Measurements from ENCODE around the gene PPP2R2C. TPM values are rescaled to one million over a fixed set of nuclear protein-coding genes. Genes with fewer than 3 reads are reported as not detected.

The PPP2R2C gene
- polyA plus RNA-seq, 1 of the 3 experiments (the other 2 are of a cell fraction) = 0.21 TPM

- Histone ChIP-seq H3K9ac (no peak overlapping the region), H3K27ac (ENCODE audit: low read depth in 2 of 2, low read length in 1 of 2) (no peak overlapping the region), H3K9me2 (no peaks in the 10 kb centered on the region), H3K79me2 (ENCODE audit: insufficient read depth) (no peaks in the 10 kb centered on the region), H3K4me3 (ENCODE audit: low read depth in 2 of 2, low read length in 1 of 2) (no peak overlapping the region), H3K4me2 (no peak overlapping the region), H3K9me3 (no peaks in the 10 kb centered on the region), H2AFZ (ENCODE audit: low read depth) (no peak overlapping the region), H3F3A (replicated peaks; ENCODE audit: insufficient read depth) (no peaks in the 10 kb centered on the region), H3K27me3 (ENCODE audit: insufficient read depth) (no peaks in the 10 kb centered on the region), H3K36me3 (replicated peaks in 1 of 2; ENCODE audit: control insufficient read depth in 1 of 2, insufficient read depth in 2 of 2, low read length in 1 of 2) (no peaks in the 10 kb centered on the region), H3K4me1 (ENCODE audit: control insufficient read depth in 1 of 2, insufficient read depth in 2 of 2, low read depth in 1 of 2, low read length in 1 of 2) (no peaks in the 10 kb centered on the region), H4K20me1 (ENCODE audit: insufficient read depth) (no peaks in the 10 kb centered on the region)
- TF ChIP-seq, protein P1, sequence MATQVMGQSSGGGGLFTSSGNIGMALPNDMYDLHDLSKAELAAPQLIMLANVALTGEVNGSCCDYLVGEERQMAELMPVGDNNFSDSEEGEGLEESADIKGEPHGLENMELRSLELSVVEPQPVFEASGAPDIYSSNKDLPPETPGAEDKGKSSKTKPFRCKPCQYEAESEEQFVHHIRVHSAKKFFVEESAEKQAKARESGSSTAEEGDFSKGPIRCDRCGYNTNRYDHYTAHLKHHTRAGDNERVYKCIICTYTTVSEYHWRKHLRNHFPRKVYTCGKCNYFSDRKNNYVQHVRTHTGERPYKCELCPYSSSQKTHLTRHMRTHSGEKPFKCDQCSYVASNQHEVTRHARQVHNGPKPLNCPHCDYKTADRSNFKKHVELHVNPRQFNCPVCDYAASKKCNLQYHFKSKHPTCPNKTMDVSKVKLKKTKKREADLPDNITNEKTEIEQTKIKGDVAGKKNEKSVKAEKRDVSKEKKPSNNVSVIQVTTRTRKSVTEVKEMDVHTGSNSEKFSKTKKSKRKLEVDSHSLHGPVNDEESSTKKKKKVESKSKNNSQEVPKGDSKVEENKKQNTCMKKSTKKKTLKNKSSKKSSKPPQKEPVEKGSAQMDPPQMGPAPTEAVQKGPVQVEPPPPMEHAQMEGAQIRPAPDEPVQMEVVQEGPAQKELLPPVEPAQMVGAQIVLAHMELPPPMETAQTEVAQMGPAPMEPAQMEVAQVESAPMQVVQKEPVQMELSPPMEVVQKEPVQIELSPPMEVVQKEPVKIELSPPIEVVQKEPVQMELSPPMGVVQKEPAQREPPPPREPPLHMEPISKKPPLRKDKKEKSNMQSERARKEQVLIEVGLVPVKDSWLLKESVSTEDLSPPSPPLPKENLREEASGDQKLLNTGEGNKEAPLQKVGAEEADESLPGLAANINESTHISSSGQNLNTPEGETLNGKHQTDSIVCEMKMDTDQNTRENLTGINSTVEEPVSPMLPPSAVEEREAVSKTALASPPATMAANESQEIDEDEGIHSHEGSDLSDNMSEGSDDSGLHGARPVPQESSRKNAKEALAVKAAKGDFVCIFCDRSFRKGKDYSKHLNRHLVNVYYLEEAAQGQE (IDR thresholded peaks at IDR 0.05; ENCODE audit: low read depth, low read length) = no peak
- TF ChIP-seq CHD2 (IDR thresholded peaks at IDR 0.05; ENCODE audit: low read length, partially characterized antibody) = no peak
- no peak for TF ChIP-seq ELF1 (IDR thresholded peaks at IDR 0.05)
- no peak for TF ChIP-seq FOSL2 (IDR thresholded peaks at IDR 0.05; ENCODE audit: borderline replicate concordance, low read depth)
- 78% methylated on average over 11 of the region's 13 CpGs for WGBS (ENCODE audit: low lambda C conversion rate)
- ChIA-PET CTCF (interaction anchor here (0.7 to 22.5 kb wide), 3 partner anchors 9 to 212 kb away, joined by 3 to 1048 read pairs (median 4); partner anchors contain the start of gene WFS1), POLR2A (no interaction called here)
- DNase-seq = no peak
Measured at GRCh38 chr4:6336166-6336565, 136.2 kb downstream of the PPP2R2C start.

GRCh38 chr4:6335040-6335590 is 137.3 kb downstream of the PPP2R2C start:
- Histone ChIP-seq H3K4me1 (ENCODE audit: control insufficient read depth in 1 of 2, insufficient read depth in 2 of 2, low read depth in 1 of 2, low read length in 1 of 2) (no peaks in the 10 kb centered on the region), H3K27ac (ENCODE audit: low read depth in 2 of 2, low read length in 1 of 2) (no peak overlapping the region), H2AFZ (ENCODE audit: low read depth) (no peak overlapping the region), H4K20me1 (ENCODE audit: insufficient read depth) (no peaks in the 10 kb centered on the region), H3F3A (replicated peaks; ENCODE audit: insufficient read depth) (no peaks in the 10 kb centered on the region), H3K9me3 (no peaks in the 10 kb centered on the region), H3K79me2 (ENCODE audit: insufficient read depth) (no peaks in the 10 kb centered on the region), H3K4me3 (ENCODE audit: low read depth in 2 of 2, low read length in 1 of 2) (no peak overlapping the region), H3K4me2 (no peak overlapping the region), H3K36me3 (replicated peaks in 1 of 2; ENCODE audit: control insufficient read depth in 1 of 2, insufficient read depth in 2 of 2, low read length in 1 of 2) (no peaks in the 10 kb centered on the region), H3K27me3 (ENCODE audit: insufficient read depth) (no peaks in the 10 kb centered on the region), H3K9ac (no peak overlapping the region), H3K9me2 (no peaks in the 10 kb centered on the region)
- ChIA-PET CTCF (interaction anchor here (1.2 to 22.5 kb wide), 6 partner anchors 8 to 337 kb away, joined by 3 to 1048 read pairs (median 68); partner anchors contain the start of gene WFS1), POLR2A (no interaction called here)
- WGBS (ENCODE audit: low lambda C conversion rate) = 40% methylated on average over 12 of the region's 12 CpGs
- TF ChIP-seq NRF1 (IDR thresholded peaks at IDR 0.05; ENCODE audit: low read depth, low read length) (no peak), EP300 (IDR thresholded peaks at IDR 0.05; ENCODE audit: borderline replicate concordance in 1 of 2, low read depth in 1 of 2, low read length in 1 of 2) (no peak)
- TF ChIP-seq, protein P2, sequence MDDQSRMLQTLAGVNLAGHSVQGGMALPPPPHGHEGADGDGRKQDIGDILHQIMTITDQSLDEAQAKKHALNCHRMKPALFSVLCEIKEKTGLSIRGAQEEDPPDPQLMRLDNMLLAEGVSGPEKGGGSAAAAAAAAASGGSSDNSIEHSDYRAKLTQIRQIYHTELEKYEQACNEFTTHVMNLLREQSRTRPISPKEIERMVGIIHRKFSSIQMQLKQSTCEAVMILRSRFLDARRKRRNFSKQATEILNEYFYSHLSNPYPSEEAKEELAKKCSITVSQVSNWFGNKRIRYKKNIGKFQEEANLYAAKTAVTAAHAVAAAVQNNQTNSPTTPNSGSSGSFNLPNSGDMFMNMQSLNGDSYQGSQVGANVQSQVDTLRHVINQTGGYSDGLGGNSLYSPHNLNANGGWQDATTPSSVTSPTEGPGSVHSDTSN (IDR thresholded peaks at IDR 0.05) = no peak
- no peak for DNase-seq

Data from SK-N-SH (cell line).